ENCODE data around the gene TRIM32.

DNA sequence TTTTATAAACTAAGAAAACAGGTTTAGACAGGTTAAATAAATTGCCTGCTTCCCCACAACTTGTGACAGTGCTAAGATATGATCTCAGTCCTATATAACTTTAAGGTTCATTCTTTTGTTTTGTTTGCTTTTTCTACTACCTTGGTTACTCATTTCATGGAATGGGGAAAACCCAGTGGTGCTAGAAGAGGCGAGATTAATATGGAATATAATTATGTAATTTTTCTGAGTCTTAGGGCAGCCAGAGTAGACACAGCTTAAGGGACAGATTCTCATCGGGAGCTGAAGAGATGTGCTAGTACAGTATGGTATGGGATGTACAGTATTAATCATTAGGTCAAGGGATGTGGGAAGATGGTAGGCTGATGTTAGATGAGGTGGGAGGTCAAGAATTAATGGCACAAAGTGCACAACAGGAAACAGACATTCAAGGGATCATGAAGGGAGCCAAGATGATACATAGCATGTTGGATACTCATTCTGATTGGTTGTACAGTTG lies 6.2 kb downstream of the TRIM32 start:
- TF ChIP-seq, protein P1, sequence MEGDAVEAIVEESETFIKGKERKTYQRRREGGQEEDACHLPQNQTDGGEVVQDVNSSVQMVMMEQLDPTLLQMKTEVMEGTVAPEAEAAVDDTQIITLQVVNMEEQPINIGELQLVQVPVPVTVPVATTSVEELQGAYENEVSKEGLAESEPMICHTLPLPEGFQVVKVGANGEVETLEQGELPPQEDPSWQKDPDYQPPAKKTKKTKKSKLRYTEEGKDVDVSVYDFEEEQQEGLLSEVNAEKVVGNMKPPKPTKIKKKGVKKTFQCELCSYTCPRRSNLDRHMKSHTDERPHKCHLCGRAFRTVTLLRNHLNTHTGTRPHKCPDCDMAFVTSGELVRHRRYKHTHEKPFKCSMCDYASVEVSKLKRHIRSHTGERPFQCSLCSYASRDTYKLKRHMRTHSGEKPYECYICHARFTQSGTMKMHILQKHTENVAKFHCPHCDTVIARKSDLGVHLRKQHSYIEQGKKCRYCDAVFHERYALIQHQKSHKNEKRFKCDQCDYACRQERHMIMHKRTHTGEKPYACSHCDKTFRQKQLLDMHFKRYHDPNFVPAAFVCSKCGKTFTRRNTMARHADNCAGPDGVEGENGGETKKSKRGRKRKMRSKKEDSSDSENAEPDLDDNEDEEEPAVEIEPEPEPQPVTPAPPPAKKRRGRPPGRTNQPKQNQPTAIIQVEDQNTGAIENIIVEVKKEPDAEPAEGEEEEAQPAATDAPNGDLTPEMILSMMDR (IDR thresholded peaks at IDR 0.05), result no peak
- TF ChIP-seq POLR2AphosphoS5 (IDR thresholded peaks at IDR 0.05) (no peak), EP300 (IDR thresholded peaks at IDR 0.05; ENCODE audit: low read depth) (no peak), POLR2A (IDR thresholded peaks at IDR 0.05) (no peak)

Measured in transverse colon (tissue), 4 donors.